Muscle layer of colon (tissue), 2 donors: ENCODE results near the gene PSTPIP2.
"Not testable (repeated sequence)": the region's sequence is repeated elsewhere in the genome, so short reads cannot be mapped to it uniquely, and the experiment has no call there.

Experiments used
- H3K27ac ChIP-seq: one replicate; pipeline ENCODE4 v1.7.0; 2013; ENCODE audit warnings: low read depth, mild to moderate bottlenecking, low read length, moderate library complexity
- H3K27me3 ChIP-seq, 2 donors: one replicate each; pipeline ENCODE4 v1.7.0; 2013; ENCODE audit warnings: low read length in 2 of 2, mild to moderate bottlenecking in 2 of 2; ENCODE audit not compliant: insufficient read depth in 2 of 2, control insufficient read depth in 1 of 2
- H3K36me3 ChIP-seq: one replicate; pipeline ENCODE4 v1.7.0; 2013; ENCODE audit warnings: mild to moderate bottlenecking, low read length; ENCODE audit not compliant: insufficient read depth
- H3K4me1 ChIP-seq: one replicate; pipeline ENCODE4 v1.7.0; 2013; ENCODE audit warnings: mild to moderate bottlenecking, low read length; ENCODE audit not compliant: insufficient read depth
- H3K4me3 ChIP-seq, 2 donors: one replicate each; pipeline ENCODE4 v1.7.0; 2013; ENCODE audit warnings: low read length in 2 of 2, low read depth in 1 of 2, mild to moderate bottlenecking in 1 of 2, moderate library complexity in 1 of 2
- H3K9ac ChIP-seq: one replicate; pipeline ENCODE4 v1.7.0; 2013; ENCODE audit warnings: low read length
- H3K9me3 ChIP-seq: one replicate; pipeline ENCODE4 v1.7.0; 2013; ENCODE audit warnings: mild to moderate bottlenecking, low read length
- donor health status: abdominal sarcoma.
- donor health status: Adenocarcinoma of cecum.

Gene PSTPIP2

DNA sequence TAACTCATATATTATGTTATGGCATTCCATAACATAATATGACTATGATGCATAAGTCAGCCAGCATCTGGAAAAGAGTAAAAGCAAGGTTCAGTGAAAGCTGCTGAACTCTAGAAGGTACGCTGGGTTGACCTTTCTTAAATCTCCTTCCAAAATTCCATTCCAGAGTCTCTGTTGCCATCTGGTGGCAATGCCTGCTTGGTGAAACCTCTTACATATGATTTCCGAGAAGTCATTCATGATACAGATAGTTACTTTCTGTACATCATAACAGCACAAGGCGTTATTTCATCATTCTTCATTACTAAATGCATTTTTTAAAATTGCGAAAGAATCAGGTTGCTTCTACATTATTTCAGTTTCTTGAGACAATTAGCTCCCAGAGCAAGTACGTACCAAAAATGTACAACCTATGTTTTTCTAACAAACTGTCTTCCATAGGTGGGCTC, 97.9 kb downstream of the PSTPIP2 start:
- Histone ChIP-seq H3K27me3 (no peaks in the 10 kb centered on the region), H3K4me3 (no peak overlapping the region), H3K9ac (no peak overlapping the region), H3K27ac (no peak overlapping the region), H3K4me1 (no peaks in the 10 kb centered on the region), H3K9me3 (no peaks in the 10 kb centered on the region), H3K36me3 (no peaks in the 10 kb centered on the region)

DNA sequence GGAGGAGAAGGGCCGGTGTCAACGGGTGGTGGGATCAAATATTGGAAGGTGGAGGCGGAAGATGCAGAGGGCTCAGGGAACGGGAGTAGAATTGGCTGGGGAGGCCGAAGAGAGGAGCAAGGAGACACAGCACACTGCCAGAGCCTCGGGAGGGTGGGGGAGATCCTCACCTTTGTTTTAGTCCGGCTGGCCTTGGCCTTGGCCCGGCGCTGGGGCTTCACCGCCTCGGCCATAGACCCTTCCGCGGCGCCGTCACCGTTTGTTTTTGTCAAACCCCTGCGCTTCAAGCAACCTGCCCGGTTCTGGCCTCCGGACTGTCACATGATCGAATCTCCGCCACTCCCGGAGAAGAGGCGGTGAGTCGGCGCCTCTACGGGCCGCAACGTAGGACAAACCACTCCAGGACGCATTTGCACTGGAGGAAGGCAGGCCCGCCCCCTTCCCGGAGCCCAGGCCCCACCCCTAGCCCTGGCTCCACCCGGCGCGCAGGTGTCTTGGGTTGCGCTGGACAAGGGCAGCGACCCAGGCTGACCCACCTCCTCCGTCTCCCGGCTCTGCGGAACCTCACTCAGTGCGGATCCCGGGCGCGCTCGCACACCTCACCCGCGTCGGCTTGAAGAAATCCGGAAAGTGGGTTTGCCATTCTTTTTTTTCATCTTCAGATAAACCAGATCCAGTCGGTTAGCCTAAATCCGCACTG, 104.9 kb downstream of the PSTPIP2 start, which contains the start of gene EPG5:
EPG5 (minus strand) TSS at position 323 of the 700 bp plus-strand sequence; CDS start at position 233, 90 bp downstream.
- Histone ChIP-seq H3K9ac (peak within 1 kb of the TSS; percentile 94), H3K4me3 (peak within 1 kb of the TSS; percentile 92 to 95), H3K27me3 (no peaks in the 10 kb centered on the region), H3K36me3 (no peaks in the 10 kb centered on the region), H3K4me1 (peaks cover 4% of the 10 kb centered on the region), H3K9me3 (no peaks in the 10 kb centered on the region), H3K27ac (peak within 1 kb of the TSS; percentile 65)

DNA sequence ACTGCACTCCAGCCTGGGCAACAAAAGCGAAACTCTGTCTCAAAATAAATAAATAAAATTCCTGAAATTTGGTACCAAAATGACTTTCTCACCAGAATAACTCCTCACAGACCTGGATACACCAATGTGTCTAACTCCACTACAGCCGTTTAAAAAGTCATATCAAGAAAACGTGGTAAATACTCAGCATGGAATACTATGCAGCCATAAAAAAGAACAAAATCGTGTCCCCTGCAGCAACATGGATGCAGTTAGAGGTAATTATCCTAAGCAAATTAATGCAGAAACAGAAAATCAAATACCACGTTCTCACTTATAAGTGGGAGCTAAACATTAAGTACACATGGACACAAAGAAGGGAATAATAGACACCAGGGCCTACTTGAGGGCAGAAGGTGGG, 107.1 kb downstream of the PSTPIP2 start:
- H3K9me3 ChIP-seq, H3K9ac ChIP-seq, H3K27ac ChIP-seq, H3K36me3 ChIP-seq, H3K4me1 ChIP-seq, H3K27me3 ChIP-seq, H3K4me3 ChIP-seq: not testable (repeated sequence)

- Histone ChIP-seq H3K4me3 (no peak overlapping the region), H3K27me3 (no peaks in the 10 kb centered on the region), H3K27ac (no peak overlapping the region), H3K36me3 (no peaks in the 10 kb centered on the region), H3K9me3 (no peaks in the 10 kb centered on the region), H3K4me1 (peaks cover 4% of the 10 kb centered on the region), H3K9ac (no peak overlapping the region)
Measured at GRCh38 chr18:45962866-45963265, 109.2 kb downstream of the PSTPIP2 start.

DNA sequence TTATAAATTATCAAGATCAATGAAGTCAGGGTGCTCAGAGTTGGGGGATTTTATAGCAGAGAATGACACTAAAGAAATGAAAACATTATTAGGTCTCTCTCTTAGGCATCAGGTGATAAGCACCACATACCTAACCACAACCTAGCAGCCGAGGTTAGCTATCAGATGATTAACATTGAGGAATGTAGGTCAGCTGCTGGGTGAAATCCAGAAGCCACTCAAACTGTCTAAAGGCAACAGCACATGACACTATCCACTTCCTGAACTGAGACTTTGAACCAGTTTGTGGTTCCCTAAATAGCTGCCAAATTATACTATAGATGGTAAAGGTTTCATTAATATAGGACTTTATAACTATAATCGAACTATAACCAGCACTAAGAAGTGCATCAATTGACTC, 109.6 kb downstream of the PSTPIP2 start:
- Histone ChIP-seq H3K27me3 (no peaks in the 10 kb centered on the region), H3K4me3 (no peak overlapping the region), H3K36me3 (no peaks in the 10 kb centered on the region), H3K9me3 (no peaks in the 10 kb centered on the region), H3K27ac (no peak overlapping the region), H3K4me1 (peaks cover 4% of the 10 kb centered on the region), H3K9ac (no peak overlapping the region)

GRCh38 chr18:45959484-45959883, 112.6 kb downstream of the PSTPIP2 start:
- H3K27me3 ChIP-seq, H3K9me3 ChIP-seq, H3K4me3 ChIP-seq, H3K9ac ChIP-seq, H3K4me1 ChIP-seq, H3K36me3 ChIP-seq, H3K27ac ChIP-seq: not testable (repeated sequence)

DNA sequence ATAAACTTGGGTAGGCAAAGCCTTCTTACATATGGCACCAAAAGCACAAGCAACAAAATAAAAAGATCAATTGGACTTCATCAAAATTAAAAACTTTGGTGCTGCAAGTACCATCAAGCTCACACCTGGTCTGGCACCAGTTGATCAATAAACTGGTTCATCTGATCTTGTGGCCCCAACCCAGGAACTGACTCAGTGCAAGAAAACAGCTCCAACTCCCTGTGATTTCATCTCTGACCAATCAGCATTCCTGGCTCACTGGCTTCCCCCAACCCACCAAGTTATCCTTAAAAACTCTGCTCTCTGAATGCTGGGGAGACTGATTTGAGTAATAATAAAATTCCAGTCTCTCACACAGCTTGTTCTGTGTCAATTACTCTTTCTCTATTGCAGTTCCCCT, 113.3 kb downstream of the PSTPIP2 start:
- no peak overlapping the region for H3K4me3 ChIP-seq
- no peak overlapping the region for H3K27ac ChIP-seq
- no peak overlapping the region for H3K9ac ChIP-seq
- no peaks in the 10 kb centered on the region for H3K9me3 ChIP-seq
- no peaks in the 10 kb centered on the region for H3K27me3 ChIP-seq
- no peaks in the 10 kb centered on the region for H3K4me1 ChIP-seq
- H3K36me3 ChIP-seq: peaks cover 15% of the 10 kb centered on the region

DNA sequence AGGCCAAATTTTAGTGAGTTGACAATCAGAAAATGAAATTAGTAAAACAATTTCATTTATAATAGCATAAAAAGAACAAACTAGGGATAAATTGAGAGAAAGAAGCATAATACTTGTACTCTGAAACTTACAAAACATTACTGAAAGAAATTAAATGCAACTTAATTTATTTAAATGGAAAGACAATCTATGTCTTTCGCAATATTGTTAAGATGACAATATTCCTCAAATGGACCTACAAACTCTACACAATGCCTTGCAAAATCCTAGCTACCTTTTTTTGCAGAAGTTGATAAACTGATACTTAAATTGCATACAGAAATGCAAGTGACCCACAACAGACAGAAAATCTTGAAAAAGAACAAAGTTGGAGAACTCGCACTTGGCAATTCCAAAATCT, 114.0 kb downstream of the PSTPIP2 start:
- Histone ChIP-seq H3K27ac (no peak overlapping the region), H3K9me3 (no peaks in the 10 kb centered on the region), H3K4me3 (no peak overlapping the region), H3K36me3 (peaks cover 20% of the 10 kb centered on the region), H3K27me3 (no peaks in the 10 kb centered on the region), H3K4me1 (no peaks in the 10 kb centered on the region), H3K9ac (no peak overlapping the region)

- Histone ChIP-seq H3K4me1 (no peaks in the 10 kb centered on the region), H3K9ac (no peak overlapping the region), H3K27ac (no peak overlapping the region), H3K9me3 (no peaks in the 10 kb centered on the region), H3K4me3 (no peak overlapping the region), H3K27me3 (no peaks in the 10 kb centered on the region), H3K36me3 (peaks cover 26% of the 10 kb centered on the region)
Measured at GRCh38 chr18:45957100-45957499, 115.0 kb downstream of the PSTPIP2 start.

DNA sequence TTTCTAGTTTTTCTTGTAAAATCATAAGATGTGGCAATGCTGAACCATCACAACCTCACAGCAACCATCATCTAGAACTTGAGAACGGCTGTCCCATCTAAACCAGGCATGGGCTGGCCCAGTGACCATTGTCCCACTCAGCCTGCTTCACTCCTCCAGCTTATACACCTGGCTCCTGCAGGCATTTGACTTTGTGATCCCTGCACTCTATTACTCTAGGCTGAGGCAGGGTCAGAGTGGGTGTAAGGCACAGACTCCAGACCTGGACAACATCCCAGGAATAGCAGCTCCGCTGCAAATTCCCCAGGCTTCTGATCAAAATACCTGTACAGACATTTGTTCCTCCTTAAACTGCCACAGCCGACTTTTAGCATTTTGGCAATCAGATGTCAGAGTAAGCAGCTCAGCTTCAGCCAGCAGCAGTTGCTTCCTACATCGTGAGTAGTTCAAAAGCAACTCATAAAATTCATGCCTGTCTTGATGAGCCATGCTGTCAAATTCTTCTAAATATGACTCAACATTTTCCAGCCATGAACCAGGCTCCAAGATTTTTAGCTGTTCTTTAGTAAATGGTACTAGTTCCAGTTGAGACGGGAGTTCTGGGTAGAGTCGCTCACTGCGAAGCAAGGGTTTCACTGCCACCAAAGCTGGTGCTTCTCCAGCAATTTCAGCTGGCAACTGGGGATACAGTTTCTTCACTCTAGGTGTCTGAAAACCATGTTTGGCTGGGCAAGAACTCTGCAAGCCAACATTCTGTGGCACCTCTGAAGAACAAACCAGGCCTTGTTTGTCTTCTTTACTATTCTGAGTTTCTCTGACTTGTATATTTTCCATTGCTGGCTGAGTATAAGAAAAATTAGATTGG, 117.8 kb downstream of the PSTPIP2 start:
- Histone ChIP-seq H3K27ac (no peak overlapping the region), H3K9me3 (no peaks in the 10 kb centered on the region), H3K27me3 (no peaks in the 10 kb centered on the region), H3K4me3 (no peak overlapping the region), H3K4me1 (no peaks in the 10 kb centered on the region), H3K9ac (no peak overlapping the region), H3K36me3 (peaks cover 46% of the 10 kb centered on the region)

- H3K36me3 ChIP-seq: peaks cover 73% of the 10 kb centered on the region
- no peak overlapping the region for H3K4me3 ChIP-seq
- H3K4me1 ChIP-seq: no peaks in the 10 kb centered on the region
- no peak overlapping the region for H3K9ac ChIP-seq
- no peaks in the 10 kb centered on the region for H3K9me3 ChIP-seq
- no peak overlapping the region for H3K27ac ChIP-seq
- no peaks in the 10 kb centered on the region for H3K27me3 ChIP-seq
Measured at GRCh38 chr18:45951016-45951714, 120.9 kb downstream of the PSTPIP2 start.
